Myocyte (in vitro differentiated cells): ENCODE results near the gene TBX6. TPM values are rescaled to one million over a fixed set of nuclear protein-coding genes. Genes with fewer than 3 reads are reported as not detected.

Experiments
- DNase-seq: peaks from one replicate; pipeline ENCODE4 v3.0.0-alpha.2; 2012; ENCODE audit warnings: low read depth
- total RNA-seq: library from RNA; depleted of rRNA; stranded (reverse); fragments of >200 nt; gene quantifications from 2 replicates; pipeline ENCODE4 v1.2.3, GENCODE V29; 2014

TBX6 gene
- total RNA-seq, 1 donor from 2014 or later = 0.45 TPM

DNA sequence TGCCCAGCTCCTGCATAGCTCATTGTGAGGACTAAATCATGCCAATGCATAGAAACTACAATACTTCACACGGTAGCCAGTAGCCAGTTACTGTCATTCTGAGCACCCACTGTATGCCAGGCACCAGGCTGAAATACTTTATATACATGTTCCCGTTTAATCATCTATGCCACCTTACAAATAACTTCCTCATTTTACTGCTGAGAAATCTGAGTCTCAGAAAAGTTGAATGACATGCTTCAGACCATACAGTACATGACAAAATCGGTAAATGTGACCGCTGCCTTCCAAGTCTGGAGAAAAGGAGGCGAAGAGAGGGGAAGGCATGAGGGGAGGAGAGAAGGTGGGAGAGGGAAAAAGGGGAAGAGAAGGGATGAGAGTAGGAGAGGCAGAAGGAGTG is 51.5 kb downstream of the TBX6 start:
- no peak for DNase-seq

Other genes starting within 250 kb of the TBX6 start
- gene CDIPT, start 228.7 kb downstream of the TBX6 start, total RNA-seq = 47.2 and 53.9 TPM in 2 replicates
- 6.4 and 11.8 TPM in 2 replicates for gene SEZ6L2, start 192.4 kb downstream of the TBX6 start, total RNA-seq
- gene ASPHD1, start 191.4 kb downstream of the TBX6 start, total RNA-seq = 3.9 and 4.0 TPM in 2 replicates
- gene KCTD13, start 165.7 kb downstream of the TBX6 start, total RNA-seq = 6.8 and 9.3 TPM in 2 replicates
- 89.8 and 92.2 TPM in 2 replicates for gene TMEM219, start 129.8 kb downstream of the TBX6 start, total RNA-seq
- gene TAOK2, start 118.1 kb downstream of the TBX6 start, total RNA-seq = 49.9 and 75.7 TPM in 2 replicates
- gene HIRIP3, start 96.3 kb downstream of the TBX6 start, total RNA-seq = 11.9 and 12.7 TPM in 2 replicates
- gene INO80E, start 95.7 kb downstream of the TBX6 start, total RNA-seq = 43.8 and 97.6 TPM in 2 replicates
- gene DOC2A, start 80.9 kb downstream of the TBX6 start, total RNA-seq = not detected in 2 replicates
- gene C16orf92, start 68.7 kb downstream of the TBX6 start, total RNA-seq = not detected in 2 replicates
- 0.21 and 1.0 TPM in 2 replicates for gene TLCD3B, start 60.7 kb downstream of the TBX6 start, total RNA-seq
- gene ALDOA, start 26.2 kb downstream of the TBX6 start, total RNA-seq = 2,927 and 3,693 TPM in 2 replicates
- 79.8 and 80.3 TPM in 2 replicates for gene PPP4C, start 15.9 kb downstream of the TBX6 start, total RNA-seq
- 41.3 and 52.2 TPM in 2 replicates for gene YPEL3, start 4.3 kb upstream of the TBX6 start, total RNA-seq
- gene GDPD3, start 21.6 kb upstream of the TBX6 start, total RNA-seq = 0.24 and 0.47 TPM in 2 replicates
- gene MAPK3, start 31.3 kb upstream of the TBX6 start, total RNA-seq = 13.7 and 20.9 TPM in 2 replicates
- gene CORO1A, start 91.7 kb upstream of the TBX6 start, total RNA-seq = 0.21 and 1.5 TPM in 2 replicates
- gene BOLA2B, start 101.7 kb upstream of the TBX6 start, total RNA-seq = 66.2 and 236 TPM in 2 replicates
- gene SLX1A, start 102.0 kb upstream of the TBX6 start, total RNA-seq = 12.7 and 26.6 TPM in 2 replicates
- 1.3 and 3.0 TPM in 2 replicates for gene SULT1A3, start 107.3 kb upstream of the TBX6 start, total RNA-seq
- 1.7 and 2.4 TPM in 2 replicates for gene NPIPB13, start 156.6 kb upstream of the TBX6 start, total RNA-seq